ENCODE measurements around the gene EMC1.

GRCh38 chr1:19234224-19234623 is 17.1 kb downstream of the EMC1 start:
- TF ChIP-seq EZH2 (IDR thresholded peaks at IDR 0.05): no peak
- TF ChIP-seq POLR2AphosphoS5 (IDR thresholded peaks at IDR 0.05; ENCODE audit: borderline replicate concordance, low read depth, low read length): no peak
- no peak for TF ChIP-seq FOXP2 (optimal IDR thresholded peaks at IDR 0.05; ENCODE audit: control extremely low read depth, extremely low read length, insufficient read depth)
